Mesothelial cell of epicardium (in vitro differentiated cells): Measurements from ENCODE around the gene CCL21. TPM values are rescaled to one million over a fixed set of nuclear protein-coding genes. Genes with fewer than 3 reads are reported as not detected.

ENCODE experiments used
- DNase-seq, 2 experiments: peaks; one replicate each; pipeline ENCODE4 v3.0.0; 2021; ENCODE audit warnings: low spot score in 2 of 2; ENCODE audit not compliant: unreplicated experiment in 2 of 2
- H3K27ac Mint-ChIP-seq: 2 replicates; pipeline ENCODE4 v1.8.0; 2021; ENCODE audit warnings: mixed read lengths
- H3K27me3 Mint-ChIP-seq: 2 replicates; pipeline ENCODE4 v1.8.0; 2021; ENCODE audit warnings: low read depth, mixed read lengths
- H3K36me3 Mint-ChIP-seq: 2 replicates; pipeline ENCODE4 v1.8.0; 2021; ENCODE audit warnings: mixed read lengths
- H3K4me1 Mint-ChIP-seq: 2 replicates; pipeline ENCODE4 v1.8.0; 2021; ENCODE audit warnings: mixed read lengths
- H3K4me3 Mint-ChIP-seq: 2 replicates; pipeline ENCODE4 v1.8.0; 2021; ENCODE audit warnings: mild to moderate bottlenecking, moderate library complexity, mixed read lengths
- H3K9me3 Mint-ChIP-seq: 2 replicates; pipeline ENCODE4 v1.8.0; 2021; ENCODE audit warnings: mixed read lengths
- CTCF ChIP-seq: fragments of 200-600 bp; sonication (generic); IDR thresholded peaks from one replicate; pipeline ENCODE4 v1.5.0; 2021; ENCODE audit warnings: antibody characterized with exemption; ENCODE audit not compliant: unreplicated experiment
- total RNA-seq: library from RNA; stranded (reverse); gene quantifications from 3 replicates; pipeline ENCODE4 v1.2.1, GENCODE V29; 2021

Gene CCL21
- total RNA-seq, 1 donor from 2014 or later = not detected

- no peak for TF ChIP-seq CTCF
- Mint-ChIP-seq H3K4me1 (peaks cover 2% of the 10 kb centered on the region), H3K9me3 (peaks cover 17% of the 10 kb centered on the region), H3K4me3 (no peak overlapping the region), H3K36me3 (peaks cover 9% of the 10 kb centered on the region), H3K27ac (no peak overlapping the region), H3K27me3 (no peaks in the 10 kb centered on the region)
- DNase-seq = no peak
These were observed 35.5 kb downstream of the CCL21 start for GRCh38 chr9:34674440-34674839.

GRCh38 chr9:34671307-34671706 lies 38.6 kb downstream of the CCL21 start:
- Mint-ChIP-seq H3K9me3 (peaks cover 24% of the 10 kb centered on the region), H3K27me3 (no peaks in the 10 kb centered on the region), H3K4me1 (peaks cover 2% of the 10 kb centered on the region), H3K36me3 (peaks cover 21% of the 10 kb centered on the region), H3K4me3 (no peak overlapping the region), H3K27ac (no peak overlapping the region)
- TF ChIP-seq CTCF = no peak
- no peak for DNase-seq

- TF ChIP-seq CTCF = no peak
- H3K9me3 Mint-ChIP-seq = peaks cover 24% of the 10 kb centered on the region
These were observed 40.0 kb downstream of the CCL21 start for GRCh38 chr9:34669809-34670562.

GRCh38 chr9:34665381-34666250 lies 44.3 kb downstream of the CCL21 start:
- peak overlapping the region; percentile 98 for H3K27ac Mint-ChIP-seq
- H3K4me1 Mint-ChIP-seq = peaks cover 11% of the 10 kb centered on the region
- H3K4me3 Mint-ChIP-seq = peak overlapping the region; percentile 90
- DNase-seq = peak; percentile 85 to 87
- no peak for TF ChIP-seq CTCF
- H3K27me3 Mint-ChIP-seq = no peaks in the 10 kb centered on the region
- H3K36me3 Mint-ChIP-seq = peaks cover 26% of the 10 kb centered on the region
- peaks cover 14% of the 10 kb centered on the region for H3K9me3 Mint-ChIP-seq

More at GRCh38 chr9:34669809-34670562, 40.0 kb downstream of the CCL21 start:
- Mint-ChIP-seq H3K4me3 (no peak overlapping the region), H3K27ac (no peak overlapping the region), H3K27me3 (no peaks in the 10 kb centered on the region), H3K4me1 (peaks cover 4% of the 10 kb centered on the region), H3K36me3 (peaks cover 21% of the 10 kb centered on the region)
- DNase-seq = no peak

GRCh38 chr9:34665067-34665380 lies 44.9 kb downstream of the CCL21 start:
- Mint-ChIP-seq H3K4me1 (peaks cover 11% of the 10 kb centered on the region), H3K9me3 (peaks cover 10% of the 10 kb centered on the region), H3K4me3 (peak overlapping the region; percentile 90), H3K27me3 (no peaks in the 10 kb centered on the region), H3K27ac (peak overlapping the region; percentile 90), H3K36me3 (peaks cover 30% of the 10 kb centered on the region)
- no peak for DNase-seq
- TF ChIP-seq CTCF = no peak
